ENCODE measurements around the gene SLC39A11.

DNA sequence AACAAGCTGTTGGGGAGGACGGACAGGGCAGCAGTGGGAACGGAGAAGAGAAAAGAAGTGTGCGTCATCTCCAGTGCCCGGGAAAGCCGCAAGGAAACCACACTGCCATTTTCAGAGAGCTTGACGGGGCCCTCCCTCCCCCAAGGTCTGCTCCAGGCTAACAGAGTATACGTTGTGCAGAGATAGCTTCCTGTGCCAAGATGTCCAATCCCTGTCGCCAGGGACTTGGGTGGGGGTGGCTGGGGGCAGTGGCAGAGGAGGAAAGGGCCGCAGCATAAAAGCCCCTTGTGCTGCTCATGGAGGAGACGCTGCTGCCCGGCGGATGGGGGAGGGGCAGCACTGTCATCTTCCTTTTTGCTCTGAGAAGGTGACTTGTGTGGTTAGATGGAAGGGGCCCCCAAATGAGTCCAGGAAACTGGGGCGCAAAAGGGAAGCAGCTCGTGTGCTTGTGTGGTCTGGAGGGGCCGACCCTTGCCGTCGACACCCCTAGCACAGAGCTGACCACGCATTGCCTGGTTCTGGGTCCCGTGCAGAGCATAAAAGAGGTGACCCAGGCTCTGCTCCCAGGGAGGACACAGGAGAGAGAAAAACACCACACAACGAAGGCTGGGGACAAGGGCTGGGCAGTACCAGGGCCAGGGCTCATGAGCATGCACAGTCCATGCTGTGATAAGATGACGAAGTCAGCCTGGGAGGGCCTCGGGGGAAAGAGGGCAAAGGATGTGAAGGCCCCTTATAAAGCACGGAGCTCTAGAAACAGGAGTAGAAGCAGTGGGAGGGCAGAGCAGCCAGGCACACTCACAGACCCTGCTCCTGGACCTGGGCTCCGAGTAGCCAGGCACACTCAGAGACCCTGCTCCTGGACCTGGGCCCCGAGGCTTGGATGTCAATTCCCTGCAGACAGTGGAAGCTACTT lies 372.7 kb downstream of the SLC39A11 start:
- TF ChIP-seq, protein P1, sequence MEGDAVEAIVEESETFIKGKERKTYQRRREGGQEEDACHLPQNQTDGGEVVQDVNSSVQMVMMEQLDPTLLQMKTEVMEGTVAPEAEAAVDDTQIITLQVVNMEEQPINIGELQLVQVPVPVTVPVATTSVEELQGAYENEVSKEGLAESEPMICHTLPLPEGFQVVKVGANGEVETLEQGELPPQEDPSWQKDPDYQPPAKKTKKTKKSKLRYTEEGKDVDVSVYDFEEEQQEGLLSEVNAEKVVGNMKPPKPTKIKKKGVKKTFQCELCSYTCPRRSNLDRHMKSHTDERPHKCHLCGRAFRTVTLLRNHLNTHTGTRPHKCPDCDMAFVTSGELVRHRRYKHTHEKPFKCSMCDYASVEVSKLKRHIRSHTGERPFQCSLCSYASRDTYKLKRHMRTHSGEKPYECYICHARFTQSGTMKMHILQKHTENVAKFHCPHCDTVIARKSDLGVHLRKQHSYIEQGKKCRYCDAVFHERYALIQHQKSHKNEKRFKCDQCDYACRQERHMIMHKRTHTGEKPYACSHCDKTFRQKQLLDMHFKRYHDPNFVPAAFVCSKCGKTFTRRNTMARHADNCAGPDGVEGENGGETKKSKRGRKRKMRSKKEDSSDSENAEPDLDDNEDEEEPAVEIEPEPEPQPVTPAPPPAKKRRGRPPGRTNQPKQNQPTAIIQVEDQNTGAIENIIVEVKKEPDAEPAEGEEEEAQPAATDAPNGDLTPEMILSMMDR (conservative IDR thresholded peaks at IDR 0.05): no peak
- no peak for TF ChIP-seq EZH2 (IDR thresholded peaks at IDR 0.05; ENCODE audit: low read depth)

Data from PC-9 (cell line).